HepG2 (cell line): Measurements from ENCODE around the gene MC1R. TPM values are rescaled to one million over a fixed set of nuclear protein-coding genes. Genes with fewer than 3 reads are reported as not detected.

ENCODE experiments used
- FLYWCH1 ChIP-seq: sonication (generic); formaldehyde crosslinking; IDR thresholded peaks from 2 replicates; pipeline ENCODE4 v1.8.1; 2023; ENCODE audit warnings: mild to moderate bottlenecking, missing genetic modification reagents
- FOSL1 ChIP-seq: sonication (generic); formaldehyde crosslinking; IDR thresholded peaks from 2 replicates; pipeline ENCODE4 v1.9.0; 2021; ENCODE audit warnings: missing genetic modification reagents, borderline replicate concordance
- GFI1 ChIP-seq: sonication (generic); formaldehyde crosslinking; IDR thresholded peaks from 2 replicates; pipeline ENCODE4 v1.5.0; 2020; ENCODE audit warnings: missing genetic modification reagents, mild to moderate bottlenecking, borderline replicate concordance
- GZF1 ChIP-seq: sonication (generic); formaldehyde crosslinking; IDR thresholded peaks from 2 replicates; pipeline ENCODE4 v1.5.1; 2020; ENCODE audit warnings: mild to moderate bottlenecking, missing genetic modification reagents
- HDAC1 ChIP-seq: sonication (generic); formaldehyde crosslinking; IDR thresholded peaks from 2 replicates; pipeline ENCODE4 v1.5.1; 2020; ENCODE audit warnings: mild to moderate bottlenecking, missing genetic modification reagents
- KAT2B ChIP-seq: fragments of 150-350 bp; IDR thresholded peaks from 2 replicates; pipeline ENCODE4 v1.6.1; 2014; ENCODE audit warnings: low read depth, low read length, borderline replicate concordance
- KLF6 ChIP-seq: IDR thresholded peaks from 2 replicates; pipeline ENCODE4 v1.8.0; 2016; ENCODE audit warnings: missing biosample characterization, missing genetic modification reagents
- MYNN ChIP-seq: sonication (generic); formaldehyde crosslinking; IDR thresholded peaks from 2 replicates; pipeline ENCODE4 v1.4.0; 2020; ENCODE audit warnings: mild to moderate bottlenecking, low read depth, missing genetic modification reagents
- NFKBIZ ChIP-seq: IDR thresholded peaks from 2 replicates; pipeline ENCODE4 v1.6.1; 2018; ENCODE audit warnings: missing genetic modification reagents, missing compliant biosample characterization
- PHF8 ChIP-seq: sonication (generic); formaldehyde crosslinking; IDR thresholded peaks from 2 replicates; pipeline ENCODE4 v1.5.0; 2020; ENCODE audit warnings: missing genetic modification reagents
- RAD21 ChIP-seq: fragments of 450-650 bp; formaldehyde crosslinking; IDR thresholded peaks from 2 replicates; pipeline ENCODE4 v1.5.0; 2020; ENCODE audit warnings: mild to moderate bottlenecking
- RFX5 ChIP-seq: IDR thresholded peaks from 2 replicates; pipeline ENCODE4 v1.6.1; 2011; ENCODE audit warnings: low read depth, low read length, improper control_type of control experiment
- SAP130 ChIP-seq: IDR thresholded peaks from 2 replicates; pipeline ENCODE4 v1.6.1; 2016; ENCODE audit warnings: low read depth
- ZNF230 ChIP-seq: sonication (generic); formaldehyde crosslinking; IDR thresholded peaks from 2 replicates; pipeline ENCODE4 v1.4.0; 2020; ENCODE audit warnings: mild to moderate bottlenecking, missing genetic modification reagents
- ZNF570 ChIP-seq: sonication (generic); formaldehyde crosslinking; IDR thresholded peaks from 2 replicates; pipeline ENCODE4 v1.4.0; 2020; ENCODE audit warnings: mild to moderate bottlenecking, missing genetic modification reagents, borderline replicate concordance
- ZNF761 ChIP-seq: sonication (generic); formaldehyde crosslinking; conservative IDR thresholded peaks from 2 replicates; pipeline ENCODE4 v1.4.0; 2020; ENCODE audit warnings: mild to moderate bottlenecking, missing genetic modification reagents
- ZNF83 ChIP-seq: sonication (generic); formaldehyde crosslinking; IDR thresholded peaks from 2 replicates; pipeline ENCODE4 v1.4.0; 2020; ENCODE audit warnings: missing genetic modification reagents, mild to moderate bottlenecking, borderline replicate concordance
- ZSCAN12 ChIP-seq: sonication (generic); formaldehyde crosslinking; IDR thresholded peaks from 2 replicates; pipeline ENCODE4 v1.9.0; 2021; ENCODE audit warnings: mild to moderate bottlenecking, missing genetic modification reagents
- polyA plus RNA-seq, 8 experiments: library from polyadenylated mRNA; depleted of rRNA in 3 of 8; stranded (reverse) in 7 of 8; unstranded in 1 of 8; fragments of >200 nt; fragmentation: Illumina TruSeq in 4 of 8; extraction: Trizol in 4 of 8; gene quantifications; 2 replicates each; pipeline versions ENCODE4 v1.2.1 to v1.2.3, GENCODE V29; 2011 to 2016; ENCODE audit warnings: low read depth in 4 of 8, missing spikeins in 1 of 8, mixed read lengths in 1 of 8; ENCODE audit not compliant: insufficient read depth in 1 of 8
- total RNA-seq, 5 experiments: library from RNA; depleted of rRNA; stranded (reverse); fragments of >200 nt; fragmentation: Illumina TruSeq; extraction: Trizol; gene quantifications; 2 replicates each; pipeline ENCODE4 v1.2.3, GENCODE V29; 2016; ENCODE audit warnings: low read depth in 1 of 5
- TF ChIP-seq, protein P1 (sequence below): sonication (generic); formaldehyde crosslinking; IDR thresholded peaks from 2 replicates; pipeline ENCODE4 v1.5.0; 2020; ENCODE audit warnings: mild to moderate bottlenecking, missing genetic modification reagents
- TF ChIP-seq, protein P2 (sequence below): sonication (generic); formaldehyde crosslinking; conservative IDR thresholded peaks from 2 replicates; pipeline ENCODE4 v1.8.1; 2023; ENCODE audit warnings: missing genetic modification reagents
- TF ChIP-seq, protein P3 (sequence below): sonication (generic); formaldehyde crosslinking; IDR thresholded peaks from 2 replicates; pipeline ENCODE4 v1.8.1; 2023; ENCODE audit warnings: missing genetic modification reagents, mild to moderate bottlenecking, borderline replicate concordance
- TF ChIP-seq, protein P4 (sequence below): IDR thresholded peaks from 2 replicates; pipeline ENCODE4 v1.6.1; 2016; ENCODE audit warnings: missing compliant biosample characterization, missing genetic modification reagents, borderline replicate concordance
- TF ChIP-seq, protein P5 (sequence below), 2 experiments: sonication (generic) in 1 of 2; formaldehyde crosslinking in 1 of 2; IDR thresholded peaks; 2 replicates each; pipeline versions ENCODE4 v1.4.0 to v1.6.1; 2018 to 2020; ENCODE audit warnings: missing genetic modification reagents in 2 of 2, borderline replicate concordance in 1 of 2, low read depth in 1 of 2, mild to moderate bottlenecking in 1 of 2, missing biosample characterization in 1 of 2

Gene MC1R
- total and polyA plus RNA-seq, 2 of the 13 experiments (the other 11 are each of a cell fraction or from before 2014, with no cell fraction given) = 9.1 to 14.8 TPM

DNA sequence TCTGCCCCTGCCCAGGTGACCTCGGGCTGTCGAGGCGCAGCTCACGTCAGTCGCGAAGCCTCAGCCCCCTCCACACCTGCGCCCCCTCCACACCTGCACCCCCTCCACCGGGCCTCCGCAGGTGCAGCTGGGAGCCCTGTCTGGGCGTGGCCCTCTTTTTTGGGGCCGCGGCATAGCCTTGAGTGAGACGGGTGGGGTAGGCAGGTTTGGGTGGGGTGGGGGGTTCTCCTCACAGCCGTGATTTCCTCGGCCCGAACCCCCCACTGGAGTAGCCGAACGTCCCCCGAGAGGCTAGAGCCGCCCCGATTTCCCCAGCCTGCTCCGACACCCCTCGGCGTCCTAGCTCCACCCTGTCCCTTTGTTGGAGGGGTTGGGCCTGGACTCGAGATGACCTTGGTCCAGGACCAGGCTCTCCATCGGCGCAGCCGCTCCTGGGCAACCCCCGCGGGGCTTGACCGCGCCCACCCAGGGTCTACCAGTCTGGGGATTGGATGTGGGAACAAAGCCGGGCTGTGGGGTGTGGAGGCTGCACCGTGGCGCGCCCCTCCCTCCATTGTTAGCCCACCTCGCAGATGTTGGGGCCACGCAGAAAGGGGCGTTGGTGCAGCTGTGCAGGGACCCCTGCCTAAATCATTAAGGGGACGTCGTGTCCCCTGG, 5.1 kb downstream of the MC1R start (continued):
- TF ChIP-seq ZNF570 (no peak), ZNF83 (CRISPR knock-in tag) (peak; percentile 28; the same call in 1 of the 2 replicates), ZSCAN12 (CRISPR knock-in tag) (no peak), KAT2B (no peak), FOSL1 (CRISPR knock-in tag) (peak; percentile 20; the same call in 1 of the 2 replicates), KLF6 (peak; percentile 6; the same call in 1 of the 2 replicates), RAD21 (CRISPR knock-in tag) (no peak), GZF1 (CRISPR knock-in tag) (no peak), SAP130 (CRISPR knock-in tag) (no peak; the same call in 1 of the 2 replicates), MYNN (CRISPR knock-in tag) (no peak), GFI1 (CRISPR knock-in tag) (0 out of 2 replicates have a peak, but pooled peaks have one; percentile 4), ZNF761 (CRISPR knock-in tag) (no peak; the same call in 1 of the 2 replicates), RFX5 (no peak), ZNF230 (CRISPR knock-in tag) (peak; percentile 68; the same call in 1 of the 2 replicates), PHF8 (CRISPR knock-in tag) (0 out of 2 replicates have a peak, but pooled peaks have one; percentile 10), NFKBIZ (CRISPR knock-in tag) (no peak), HDAC1 (CRISPR knock-in tag) (no peak; the same call in 1 of the 2 replicates), FLYWCH1 (peak; percentile 10; the same call in 1 of the 2 replicates)
- TF ChIP-seq, protein P1, sequence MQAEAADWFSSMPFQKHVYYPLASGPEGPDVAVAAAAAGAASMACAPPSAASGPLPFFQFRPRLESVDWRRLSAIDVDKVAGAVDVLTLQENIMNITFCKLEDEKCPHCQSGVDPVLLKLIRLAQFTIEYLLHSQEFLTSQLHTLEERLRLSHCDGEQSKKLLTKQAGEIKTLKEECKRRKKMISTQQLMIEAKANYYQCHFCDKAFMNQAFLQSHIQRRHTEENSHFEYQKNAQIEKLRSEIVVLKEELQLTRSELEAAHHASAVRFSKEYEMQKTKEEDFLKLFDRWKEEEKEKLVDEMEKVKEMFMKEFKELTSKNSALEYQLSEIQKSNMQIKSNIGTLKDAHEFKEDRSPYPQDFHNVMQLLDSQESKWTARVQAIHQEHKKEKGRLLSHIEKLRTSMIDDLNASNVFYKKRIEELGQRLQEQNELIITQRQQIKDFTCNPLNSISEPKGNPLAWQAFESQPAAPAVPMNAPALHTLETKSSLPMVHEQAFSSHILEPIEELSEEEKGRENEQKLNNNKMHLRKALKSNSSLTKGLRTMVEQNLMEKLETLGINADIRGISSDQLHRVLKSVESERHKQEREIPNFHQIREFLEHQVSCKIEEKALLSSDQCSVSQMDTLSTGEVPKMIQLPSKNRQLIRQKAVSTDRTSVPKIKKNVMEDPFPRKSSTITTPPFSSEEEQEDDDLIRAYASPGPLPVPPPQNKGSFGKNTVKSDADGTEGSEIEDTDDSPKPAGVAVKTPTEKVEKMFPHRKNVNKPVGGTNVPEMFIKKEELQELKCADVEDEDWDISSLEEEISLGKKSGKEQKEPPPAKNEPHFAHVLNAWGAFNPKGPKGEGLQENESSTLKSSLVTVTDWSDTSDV (CRISPR knock-in tag) = no peak
- TF ChIP-seq, protein P2, sequence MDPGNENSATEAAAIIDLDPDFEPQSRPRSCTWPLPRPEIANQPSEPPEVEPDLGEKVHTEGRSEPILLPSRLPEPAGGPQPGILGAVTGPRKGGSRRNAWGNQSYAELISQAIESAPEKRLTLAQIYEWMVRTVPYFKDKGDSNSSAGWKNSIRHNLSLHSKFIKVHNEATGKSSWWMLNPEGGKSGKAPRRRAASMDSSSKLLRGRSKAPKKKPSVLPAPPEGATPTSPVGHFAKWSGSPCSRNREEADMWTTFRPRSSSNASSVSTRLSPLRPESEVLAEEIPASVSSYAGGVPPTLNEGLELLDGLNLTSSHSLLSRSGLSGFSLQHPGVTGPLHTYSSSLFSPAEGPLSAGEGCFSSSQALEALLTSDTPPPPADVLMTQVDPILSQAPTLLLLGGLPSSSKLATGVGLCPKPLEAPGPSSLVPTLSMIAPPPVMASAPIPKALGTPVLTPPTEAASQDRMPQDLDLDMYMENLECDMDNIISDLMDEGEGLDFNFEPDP = no peak
- TF ChIP-seq, protein P3, sequence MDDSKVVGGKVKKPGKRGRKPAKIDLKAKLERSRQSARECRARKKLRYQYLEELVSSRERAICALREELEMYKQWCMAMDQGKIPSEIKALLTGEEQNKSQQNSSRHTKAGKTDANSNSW (CRISPR knock-in tag) = 0 out of 2 replicates have a peak, but pooled peaks have one; percentile 72
- TF ChIP-seq, protein P4, sequence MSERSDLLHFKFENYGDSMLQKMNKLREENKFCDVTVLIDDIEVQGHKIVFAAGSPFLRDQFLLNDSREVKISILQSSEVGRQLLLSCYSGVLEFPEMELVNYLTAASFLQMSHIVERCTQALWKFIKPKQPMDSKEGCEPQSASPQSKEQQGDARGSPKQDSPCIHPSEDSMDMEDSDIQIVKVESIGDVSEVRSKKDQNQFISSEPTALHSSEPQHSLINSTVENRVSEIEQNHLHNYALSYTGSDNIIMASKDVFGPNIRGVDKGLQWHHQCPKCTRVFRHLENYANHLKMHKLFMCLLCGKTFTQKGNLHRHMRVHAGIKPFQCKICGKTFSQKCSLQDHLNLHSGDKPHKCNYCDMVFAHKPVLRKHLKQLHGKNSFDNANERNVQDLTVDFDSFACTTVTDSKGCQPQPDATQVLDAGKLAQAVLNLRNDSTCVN (CRISPR knock-in tag) = no peak
- TF ChIP-seq, protein P5, sequence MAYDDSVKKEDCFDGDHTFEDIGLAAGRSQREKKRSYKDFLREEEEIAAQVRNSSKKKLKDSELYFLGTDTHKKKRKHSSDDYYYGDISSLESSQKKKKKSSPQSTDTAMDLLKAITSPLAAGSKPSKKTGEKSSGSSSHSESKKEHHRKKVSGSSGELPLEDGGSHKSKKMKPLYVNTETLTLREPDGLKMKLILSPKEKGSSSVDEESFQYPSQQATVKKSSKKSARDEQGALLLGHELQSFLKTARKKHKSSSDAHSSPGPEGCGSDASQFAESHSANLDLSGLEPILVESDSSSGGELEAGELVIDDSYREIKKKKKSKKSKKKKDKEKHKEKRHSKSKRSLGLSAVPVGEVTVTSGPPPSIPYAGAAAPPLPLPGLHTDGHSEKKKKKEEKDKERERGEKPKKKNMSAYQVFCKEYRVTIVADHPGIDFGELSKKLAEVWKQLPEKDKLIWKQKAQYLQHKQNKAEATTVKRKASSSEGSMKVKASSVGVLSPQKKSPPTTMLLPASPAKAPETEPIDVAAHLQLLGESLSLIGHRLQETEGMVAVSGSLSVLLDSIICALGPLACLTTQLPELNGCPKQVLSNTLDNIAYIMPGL (CRISPR knock-in tag; IDR thresholded peaks at IDR 0.05; ENCODE audit: borderline replicate concordance in 1 of 2, low read depth in 1 of 2) = peak in 1 of 2 experiments; percentile 40; a peak in 1 of 4 replicates
